HCT116 (cell line): ENCODE data around the gene TBKBP1. TPM values are rescaled to one million over a fixed set of nuclear protein-coding genes. Genes with fewer than 3 reads are reported as not detected.

Experiments
- ATAC-seq: fragments of 200-7000 bp; cut with Tn5 transposase; 2 replicates; pipeline ENCODE4 v1.9.1; 2020; ENCODE audit warnings: mild to moderate bottlenecking, moderate library complexity
- BruUV-seq: library from RNA; stranded (reverse); fragments of 400-500 nt; replicated peaks from 2 replicates; lab custom pipeline; 2021; lab: Mats Ljungman, UMichigan
- CTCF ChIA-PET: fragments of 300-600 bp; sonication (Branson Sonifier 250); formaldehyde crosslinking; loops from one replicate; lab custom pipeline; 2021; ENCODE audit warnings: antibody characterized with exemption; lab: Charles Lee
- POLR2A ChIA-PET: fragments of 300-600, 350-600 bp; sonication (Branson Sonifier 250); formaldehyde crosslinking; loops from one replicate; lab custom pipeline; 2021; ENCODE audit warnings: antibody characterized with exemption; lab: Charles Lee
- RAD21 ChIA-PET, 2 experiments: fragments of 300-600 bp; sonication (Branson Sonifier 250); formaldehyde crosslinking; loops; one replicate each; lab custom pipeline; 2023; ENCODE audit warnings: low total read pairs in 2 of 2; ENCODE audit not compliant: uncharacterized antibody in 2 of 2, unreplicated experiment in 2 of 2, low non-redundant PET in 1 of 2; lab: Charles Lee
- DNase-seq: peaks from one replicate; pipeline ENCODE4 v3.0.0-alpha.2; 2010; ENCODE audit warnings: low read depth, low spot score
- H2AFZ ChIP-seq: fragments of 200-600 bp; shearing (Covaris generic), sonication (generic); 2 replicates; pipeline ENCODE4 v1.6.1; 2017; ENCODE audit warnings: low read depth, mixed run types, mixed read lengths, antibody characterized with exemption, low read length; ENCODE audit not compliant: poor library complexity, severe bottlenecking
- H3K27ac ChIP-seq: 2 replicates; pipeline ENCODE4 v1.5.1; 2012; ENCODE audit warnings: low read depth, low read length
- H3K27me3 ChIP-seq: fragments of 200-600 bp; sonication (generic); 2 replicates; pipeline ENCODE4 v1.6.1; 2016; ENCODE audit warnings: mixed run types, low read length, mixed read lengths; ENCODE audit not compliant: insufficient read depth
- H3K36me3 ChIP-seq, 2 experiments: fragments of 200-500 bp in 1 of 2; fragments of 200-600 bp in 1 of 2; sonication (Bioruptor generic) in 1 of 2; sonication (generic) in 1 of 2; 2 replicates each; pipeline versions ENCODE4 v1.5.1 to v1.6.1; 2014 to 2016; ENCODE audit warnings: low read length in 2 of 2, inconsistent platforms in 1 of 2, mixed read lengths in 1 of 2, mixed run types in 1 of 2; ENCODE audit not compliant: insufficient read depth in 2 of 2, control insufficient read depth in 1 of 2
- H3K4me1 ChIP-seq, 2 experiments: fragments of 200-600 bp in 1 of 2; sonication (generic) in 1 of 2; 2 replicates each; pipeline versions ENCODE4 v1.5.1 to v1.6.1; 2012 to 2017; ENCODE audit warnings: low read length in 2 of 2, inconsistent platforms in 1 of 2, mild to moderate bottlenecking in 1 of 2, mixed read lengths in 1 of 2, mixed run types in 1 of 2, moderate library complexity in 1 of 2; ENCODE audit not compliant: insufficient read depth in 2 of 2, control insufficient read depth in 1 of 2
- H3K4me2 ChIP-seq: fragments of 200-600 bp; sonication (generic); 2 replicates; pipeline ENCODE4 v1.6.1; 2017; ENCODE audit warnings: mixed run types, low read length, mixed read lengths
- H3K4me3 ChIP-seq, 2 experiments: fragments of 200-600 bp in 1 of 2; sonication (generic) in 1 of 2; replicated peaks in 1 of 2; 2 replicates each; pipeline ENCODE4 v1.5.1; 2011 to 2016; ENCODE audit warnings: low read length in 2 of 2, control low read depth in 1 of 2, low read depth in 1 of 2, mild to moderate bottlenecking in 1 of 2, mixed read lengths in 1 of 2, mixed run types in 1 of 2
- H3K79me2 ChIP-seq: fragments of 200-600 bp; sonication (generic); 2 replicates; pipeline ENCODE4 v1.6.1; 2017; ENCODE audit warnings: mild to moderate bottlenecking, mixed run types, low read length, moderate library complexity, mixed read lengths; ENCODE audit not compliant: insufficient read depth
- H3K9ac ChIP-seq: fragments of 200-600 bp; sonication (generic); 2 replicates; pipeline ENCODE4 v1.6.1; 2016; ENCODE audit warnings: low read length, mixed read lengths
- H3K9me2 ChIP-seq: fragments of 200-600 bp; sonication (generic), shearing (Covaris generic); 2 replicates; pipeline ENCODE4 v1.6.1; 2017; ENCODE audit warnings: mixed run types, mild to moderate bottlenecking, moderate library complexity; ENCODE audit not compliant: insufficient read depth
- H3K9me3 ChIP-seq, 2 experiments: fragments of 200-500 bp in 1 of 2; fragments of 200-600 bp in 1 of 2; sonication (Bioruptor generic) in 1 of 2; sonication (generic) in 1 of 2; 2 replicates each; pipeline ENCODE4 v1.6.1; 2014 to 2017; ENCODE audit warnings: low read length in 2 of 2, mixed read lengths in 2 of 2, inconsistent platforms in 1 of 2, low read depth in 1 of 2, mild to moderate bottlenecking in 1 of 2, mixed run types in 1 of 2, moderate library complexity in 1 of 2; ENCODE audit not compliant: control insufficient read depth in 1 of 2, insufficient read depth in 1 of 2
- H4K20me1 ChIP-seq: fragments of 200-600 bp; sonication (generic), shearing (Covaris generic); 2 replicates; pipeline ENCODE4 v1.6.1; 2017; ENCODE audit warnings: mixed run types, mild to moderate bottlenecking, moderate library complexity; ENCODE audit not compliant: insufficient read depth
- EZH2phosphoT487 ChIP-seq: fragments of 200-600 bp; IDR thresholded peaks from 2 replicates; pipeline ENCODE4 v1.6.1; 2018; ENCODE audit warnings: antibody characterized with exemption, borderline replicate concordance
- FOSL1 ChIP-seq: IDR thresholded peaks from 2 replicates; pipeline ENCODE4 v1.6.1; 2012; ENCODE audit warnings: low read depth
- MAX ChIP-seq: IDR thresholded peaks from 2 replicates; pipeline ENCODE4 v1.6.1; 2012
- POLR2A ChIP-seq: IDR thresholded peaks from 2 replicates; pipeline ENCODE4 v1.7.0; 2011; ENCODE audit warnings: borderline replicate concordance; ENCODE audit not compliant: insufficient read depth, insufficient read length; ENCODE audit errors: extremely low read depth
- POLR2AphosphoS5 ChIP-seq: IDR thresholded peaks from 2 replicates; pipeline ENCODE4 v1.6.1; 2011; ENCODE audit warnings: mild to moderate bottlenecking, low read depth, low read length, moderate library complexity
- YY1 ChIP-seq: IDR thresholded peaks from 2 replicates; pipeline ENCODE4 v1.6.1; 2011; ENCODE audit warnings: low read length, low read depth, moderate library complexity, mild to moderate bottlenecking; ENCODE audit not compliant: insufficient replicate concordance; ENCODE audit errors: extremely low read depth
- intact Hi-C: fragments of 100-400 bp; cut with micrococcal nuclease; formaldehyde crosslinking; loops from 2 replicates; pipeline ENCODE4 v1.10.0; 2022
- total RNA-seq: library from RNA; stranded (reverse); gene quantifications from one replicate; pipeline ENCODE4 v1.2.1, GENCODE V29; 2021; ENCODE audit not compliant: unreplicated experiment

TBKBP1 gene
- total RNA-seq, 1 experiment from 2014 or later: 12.4 TPM

- Histone ChIP-seq H2AFZ (no peak overlapping the region), H3K4me3 (no peak overlapping the region), H3K36me3 (peaks cover 53 to 63% of the 10 kb centered on the region in 2 experiments), H3K4me1 (peaks cover 0 to 8% of the 10 kb centered on the region in 2 experiments; a peak in 1 of 4 replicates), H4K20me1 (peaks cover 14% of the 10 kb centered on the region; the same call in 1 of the 2 replicates), H3K4me2 (no peak overlapping the region), H3K9me3 (no peaks in the 10 kb centered on the region), H3K79me2 (peaks cover 9% of the 10 kb centered on the region; the same call in 1 of the 2 replicates)
- no peak for DNase-seq
- BruUV-seq: no TSS peak
- RAD21 ChIA-PET: no interaction called here
- TF ChIP-seq POLR2AphosphoS5: no peak
- no peak for TF ChIP-seq YY1
- TF ChIP-seq POLR2A: no peak
- no peak for TF ChIP-seq MAX
- TF ChIP-seq, all 23 proteins: peak for 0
- no peak for ATAC-seq
- ChIA-PET POLR2A (interaction anchor here (0.8 to 1.1 kb wide), 3 partner anchors 10 to 14 kb away, joined by 3 read pairs; partner anchors contain the start of gene TBKBP1), CTCF (no interaction called here)
- intact Hi-C loops: no loop called here
- Histone ChIP-seq H3K27ac (no peak overlapping the region), H3K9me2 (no peaks in the 10 kb centered on the region), H3K9ac (no peak overlapping the region), H3K27me3 (no peaks in the 10 kb centered on the region)
Observed at GRCh38 chr17:47684025-47684424, 9.9 kb upstream of the TBKBP1 start.

- Histone ChIP-seq H3K27me3 (no peaks in the 10 kb centered on the region), H3K9me3 (no peaks in the 10 kb centered on the region), H3K36me3 (peaks cover 47 to 56% of the 10 kb centered on the region in 2 experiments), H3K4me1 (peaks cover 0 to 8% of the 10 kb centered on the region in 2 experiments; a peak in 1 of 4 replicates), H3K9me2 (no peaks in the 10 kb centered on the region), H3K27ac (no peak overlapping the region), H2AFZ (no peak overlapping the region), H3K4me2 (no peak overlapping the region), H3K79me2 (peaks cover 4% of the 10 kb centered on the region; the same call in 1 of the 2 replicates), H3K4me3 (no peak overlapping the region), H3K9ac (no peak overlapping the region), H4K20me1 (peaks cover 14% of the 10 kb centered on the region; the same call in 1 of the 2 replicates)
- ATAC-seq: 0 out of 2 replicates have a peak, but pooled peaks have one; percentile 19
- ChIA-PET CTCF (no interaction called here), RAD21 (no interaction called here)
- intact Hi-C loops: no loop called here
- BruUV-seq: no TSS peak
- TF ChIP-seq FOSL1: no peak
- TF ChIP-seq POLR2A: no peak
- TF ChIP-seq POLR2AphosphoS5: 0 out of 2 replicates have a peak, but pooled peaks have one; percentile 16
- no peak for TF ChIP-seq EZH2phosphoT487
- TF ChIP-seq, all 23 proteins: peak for 1
- POLR2A ChIA-PET: interaction anchor here (0.8 to 1.1 kb wide), 3 partner anchors 10 to 14 kb away, joined by 3 read pairs; partner anchors contain the start of gene TBKBP1
- DNase-seq: no peak
Observed at GRCh38 chr17:47684535-47685193, 9.3 kb upstream of the TBKBP1 start.
